Panc1 (cell line): ENCODE results near the gene ZFYVE26. TPM values are rescaled to one million over a fixed set of nuclear protein-coding genes. Genes with fewer than 3 reads are reported as not detected.

Experiments used
- ATAC-seq: fragments of 200-7000 bp; cut with Tn5 transposase; 2 replicates; pipeline ENCODE4 v1.9.1; 2020; ENCODE audit warnings: mild to moderate bottlenecking, moderate library complexity
- BruUV-seq: library from RNA; stranded (reverse); fragments of 400-500 nt; replicated peaks from 2 replicates; lab custom pipeline; 2021; lab: Mats Ljungman, UMichigan
- CTCF ChIA-PET: fragments of 300-600 bp; sonication (Branson Sonifier 250); formaldehyde crosslinking; loops from one replicate; lab custom pipeline; 2022; ENCODE audit warnings: antibody characterized with exemption; lab: Charles Lee
- POLR2A ChIA-PET: fragments of 300-600 bp; sonication (Branson Sonifier 250); formaldehyde crosslinking; loops from one replicate; lab custom pipeline; 2022; ENCODE audit warnings: antibody characterized with exemption; lab: Charles Lee
- DNase-seq: peaks from one replicate; pipeline ENCODE4 v3.0.0-alpha.2; 2010; ENCODE audit warnings: low read depth, low spot score
- H3K27ac ChIP-seq: 2 replicates; pipeline ENCODE4 v1.5.1; 2011; ENCODE audit warnings: mild to moderate bottlenecking, low read length, inconsistent platforms
- H3K27me3 ChIP-seq: fragments of 200-500 bp; sonication (Bioruptor generic); 2 replicates; pipeline ENCODE4 v1.6.0; 2014; ENCODE audit warnings: low read length, inconsistent platforms; ENCODE audit not compliant: control insufficient read depth, insufficient read depth
- H3K36me3 ChIP-seq: fragments of 200-500 bp; sonication (Bioruptor generic); 2 replicates; pipeline ENCODE4 v1.5.1; 2014; ENCODE audit warnings: inconsistent platforms, mild to moderate bottlenecking, low read length, moderate library complexity; ENCODE audit not compliant: control insufficient read depth, insufficient read depth
- H3K4me1 ChIP-seq: 2 replicates; pipeline ENCODE4 v1.5.1; 2011; ENCODE audit warnings: inconsistent platforms, mild to moderate bottlenecking, low read length, moderate library complexity; ENCODE audit not compliant: control insufficient read depth, insufficient read depth
- H3K4me3 ChIP-seq, 2 experiments: 2 replicates each; pipeline ENCODE4 v1.5.1; 2011 to 2012; ENCODE audit warnings: low read depth in 2 of 2, low read length in 2 of 2, mild to moderate bottlenecking in 2 of 2, inconsistent platforms in 1 of 2, moderate library complexity in 1 of 2
- H3K9me3 ChIP-seq: fragments of 200-500 bp; sonication (Bioruptor generic); 2 replicates; pipeline ENCODE4 v1.5.1; 2014; ENCODE audit warnings: low read depth, mild to moderate bottlenecking, inconsistent platforms, low read length, moderate library complexity; ENCODE audit not compliant: control insufficient read depth, insufficient read depth
- CTCF ChIP-seq: fragments of 450-650 bp; IDR thresholded peaks from 2 replicates; pipeline ENCODE4 v1.5.1; 2017; ENCODE audit warnings: mild to moderate bottlenecking
- POLR2AphosphoS5 ChIP-seq: IDR thresholded peaks from 2 replicates; pipeline ENCODE4 v1.6.1; 2012; ENCODE audit warnings: mild to moderate bottlenecking, low read depth, low read length, moderate library complexity
- REST ChIP-seq, 2 experiments: IDR thresholded peaks; 2 replicates each; pipeline ENCODE4 v1.6.1; 2011 to 2012; ENCODE audit warnings: low read depth in 2 of 2, control low read depth in 1 of 2, low read length in 1 of 2, mild to moderate bottlenecking in 1 of 2, moderate library complexity in 1 of 2; ENCODE audit not compliant: insufficient read depth in 1 of 2
- SIN3A ChIP-seq: IDR thresholded peaks from 2 replicates; pipeline ENCODE4 v1.6.1; 2012; ENCODE audit warnings: low read depth, mild to moderate bottlenecking, low read length, moderate library complexity, borderline replicate concordance; ENCODE audit not compliant: insufficient read depth
- TCF7L2 ChIP-seq: IDR thresholded peaks from 2 replicates; pipeline ENCODE4 v1.6.1; 2011; ENCODE audit warnings: mild to moderate bottlenecking, low read depth, low read length, inconsistent platforms
- in situ Hi-C: cut with HindIII; loops from 2 replicates; pipeline ENCODE4 v1.10.0; 2016; ENCODE audit warnings: low sequenced_read_pairs, low pct_unique_long_range_greater_than_20kb
- intact Hi-C: fragments of 100-400 bp; cut with micrococcal nuclease; formaldehyde crosslinking; loops from one replicate; pipeline ENCODE4 v1.10.0; 2022; ENCODE audit not compliant: unreplicated experiment
- total RNA-seq: library from RNA; stranded (reverse); gene quantifications from one replicate; pipeline ENCODE4 v1.2.1, GENCODE V29; 2021; ENCODE audit not compliant: unreplicated experiment

The ZFYVE26 gene
- total RNA-seq, 1 experiment from 2014 or later: 17.3 TPM

- Histone ChIP-seq H3K4me1 (no peaks in the 10 kb centered on the region), H3K4me3 (no peak overlapping the region), H3K27me3 (no peaks in the 10 kb centered on the region), H3K36me3 (no peaks in the 10 kb centered on the region), H3K27ac (no peak overlapping the region), H3K9me3 (no peaks in the 10 kb centered on the region)
- in situ Hi-C loops (no loop called here), intact Hi-C loops (no loop called here)
- ATAC-seq (no peak), DNase-seq (no peak)
- BruUV-seq: no TSS peak
- POLR2A ChIA-PET: no interaction called here
- no peak for TF ChIP-seq TCF7L2
- no peak for TF ChIP-seq POLR2AphosphoS5
- TF ChIP-seq CTCF: no peak
- TF ChIP-seq REST (IDR thresholded peaks at IDR 0.05; ENCODE audit: insufficient read depth in 1 of 2, low read depth in 2 of 2, low read length in 1 of 2): no peak
- CTCF ChIA-PET: no interaction called here
Observed at GRCh38 chr14:67859169-67859749, 42.9 kb upstream of the ZFYVE26 start.

GRCh38 chr14:67857778-67858350 is 41.5 kb upstream of the ZFYVE26 start:
- POLR2A ChIA-PET: no interaction called here

More at GRCh38 chr14:67857778-67858350, 41.5 kb upstream of the ZFYVE26 start:
- no peaks in the 10 kb centered on the region for H3K27me3 ChIP-seq
- no TSS peak for BruUV-seq
- H3K9me3 ChIP-seq: no peaks in the 10 kb centered on the region
- ATAC-seq: no peak
- H3K4me1 ChIP-seq: no peaks in the 10 kb centered on the region
- TF ChIP-seq TCF7L2 (no peak), CTCF (no peak), POLR2AphosphoS5 (no peak), REST (IDR thresholded peaks at IDR 0.05; ENCODE audit: insufficient read depth in 1 of 2, low read depth in 2 of 2, low read length in 1 of 2) (no peak), SIN3A (no peak)
- H3K4me3 ChIP-seq: no peak overlapping the region
- no peaks in the 10 kb centered on the region for H3K36me3 ChIP-seq
- intact Hi-C loops (no loop called here), in situ Hi-C loops (no loop called here)
- CTCF ChIA-PET: no interaction called here
- no peak overlapping the region for H3K27ac ChIP-seq
- no peak for DNase-seq
